ENCODE results near the gene BCAR3. TPM values are rescaled to one million over a fixed set of nuclear protein-coding genes. Genes with fewer than 3 reads are reported as not detected.

Gene BCAR3
- total and polyA plus RNA-seq, 4 donors, result 8.4 to 24.1 (median 16.0) TPM

GRCh38 chr1:93522721-93523120 is 158.9 kb downstream of the BCAR3 start:
- no peaks in the 10 kb centered on the region for H3K27me3 ChIP-seq (ENCODE audit: control insufficient read depth in 1 of 2, insufficient read depth in 2 of 2, low read length in 1 of 2)
- no peak overlapping the region for H3K4me3 ChIP-seq (ENCODE audit: low read length in 2 of 2)
- 81 to 82% methylated on average over 4 of the region's 4 CpGs for WGBS, 2 donors
- no peaks in the 10 kb centered on the region for H3K4me1 ChIP-seq (ENCODE audit: control insufficient read depth in 1 of 2, insufficient read depth in 2 of 2, low read length in 2 of 2)
- no peak overlapping the region for H3K27ac ChIP-seq (ENCODE audit: low read depth in 1 of 2, low read length in 2 of 2)
- no peaks in the 10 kb centered on the region for H3K36me3 ChIP-seq (ENCODE audit: control insufficient read depth in 1 of 2, insufficient read depth in 2 of 2, low read length in 1 of 2)
- intact Hi-C loops (cut with DNase I), result no loop called here
- H3K9me3 ChIP-seq (ENCODE audit: control insufficient read depth, low read length), result no peaks in the 10 kb centered on the region
- ATAC-seq (ENCODE audit: low FRiP score) (no peak), DNase-seq (no peak)

GRCh38 chr1:93521618-93522017 is 160.0 kb downstream of the BCAR3 start:
- DNase-seq, result no peak
- intact Hi-C loops (cut with DNase I), result no loop called here
- Histone ChIP-seq H3K36me3 (ENCODE audit: control insufficient read depth in 1 of 2, insufficient read depth in 2 of 2, low read length in 1 of 2) (no peaks in the 10 kb centered on the region), H3K9me3 (ENCODE audit: control insufficient read depth, low read length) (no peaks in the 10 kb centered on the region), H3K4me3 (ENCODE audit: low read length in 2 of 2) (no peak overlapping the region), H3K4me1 (ENCODE audit: control insufficient read depth in 1 of 2, insufficient read depth in 2 of 2, low read length in 2 of 2) (no peaks in the 10 kb centered on the region), H3K27ac (ENCODE audit: low read depth in 1 of 2, low read length in 2 of 2) (no peak overlapping the region), H3K27me3 (ENCODE audit: control insufficient read depth in 1 of 2, insufficient read depth in 2 of 2, low read length in 1 of 2) (no peaks in the 10 kb centered on the region)
- WGBS, 2 donors, result 97 to 100% methylated on average over 2 of the region's 2 CpGs
- ATAC-seq (ENCODE audit: low FRiP score), result no peak

- H3K27me3 ChIP-seq (ENCODE audit: control insufficient read depth in 1 of 2, insufficient read depth in 2 of 2, low read length in 1 of 2), result no peaks in the 10 kb centered on the region
- intact Hi-C loops (cut with DNase I), result no loop called here
- WGBS, 2 donors, result 64 to 96% methylated on average over 3 of the region's 3 CpGs
- no peak for ATAC-seq (ENCODE audit: low FRiP score)
- DNase-seq, result no peak
- no peaks in the 10 kb centered on the region for H3K4me1 ChIP-seq (ENCODE audit: control insufficient read depth in 1 of 2, insufficient read depth in 2 of 2, low read length in 2 of 2)
- H3K9me3 ChIP-seq (ENCODE audit: control insufficient read depth, low read length), result no peaks in the 10 kb centered on the region
- H3K36me3 ChIP-seq (ENCODE audit: control insufficient read depth in 1 of 2, insufficient read depth in 2 of 2, low read length in 1 of 2), result no peaks in the 10 kb centered on the region
- H3K4me3 ChIP-seq (ENCODE audit: low read length in 2 of 2), result no peak overlapping the region
- H3K27ac ChIP-seq (ENCODE audit: low read depth in 1 of 2, low read length in 2 of 2), result no peak overlapping the region
Observed at GRCh38 chr1:93519199-93519829, 162.3 kb downstream of the BCAR3 start.

- no peak overlapping the region for H3K4me3 ChIP-seq (ENCODE audit: low read length in 2 of 2)
- H3K27me3 ChIP-seq (ENCODE audit: control insufficient read depth in 1 of 2, insufficient read depth in 2 of 2, low read length in 1 of 2), result no peaks in the 10 kb centered on the region
- no peaks in the 10 kb centered on the region for H3K4me1 ChIP-seq (ENCODE audit: control insufficient read depth in 1 of 2, insufficient read depth in 2 of 2, low read length in 2 of 2)
- ATAC-seq (ENCODE audit: low FRiP score) (no peak), DNase-seq (no peak)
- no peaks in the 10 kb centered on the region for H3K36me3 ChIP-seq (ENCODE audit: control insufficient read depth in 1 of 2, insufficient read depth in 2 of 2, low read length in 1 of 2)
- H3K27ac ChIP-seq (ENCODE audit: low read depth in 1 of 2, low read length in 2 of 2), result no peak overlapping the region
- no peaks in the 10 kb centered on the region for H3K9me3 ChIP-seq (ENCODE audit: control insufficient read depth, low read length)
- intact Hi-C loops (cut with DNase I), result no loop called here
Observed at GRCh38 chr1:93518516-93518915, 163.1 kb downstream of the BCAR3 start.

- intact Hi-C loops (cut with DNase I), result no loop called here
- no peaks in the 10 kb centered on the region for H3K9me3 ChIP-seq (ENCODE audit: control insufficient read depth, low read length)
Observed at GRCh38 chr1:93516164-93516563, 165.5 kb downstream of the BCAR3 start.

More at GRCh38 chr1:93516164-93516563, 165.5 kb downstream of the BCAR3 start:
- H3K36me3 ChIP-seq (ENCODE audit: control insufficient read depth in 1 of 2, insufficient read depth in 2 of 2, low read length in 1 of 2), result no peaks in the 10 kb centered on the region
- DNase-seq (no peak), ATAC-seq (ENCODE audit: low FRiP score) (no peak)
- H3K4me1 ChIP-seq (ENCODE audit: control insufficient read depth in 1 of 2, insufficient read depth in 2 of 2, low read length in 2 of 2), result no peaks in the 10 kb centered on the region
- 93% methylated on average over 5 of the region's 5 CpGs for WGBS, 2 donors
- H3K27ac ChIP-seq (ENCODE audit: low read depth in 1 of 2, low read length in 2 of 2), result no peak overlapping the region
- no peaks in the 10 kb centered on the region for H3K27me3 ChIP-seq (ENCODE audit: control insufficient read depth in 1 of 2, insufficient read depth in 2 of 2, low read length in 1 of 2)
- H3K4me3 ChIP-seq (ENCODE audit: low read length in 2 of 2), result no peak overlapping the region

Other genes starting within 250 kb of the BCAR3 start
- gene FNBP1L, start 233.7 kb downstream of the BCAR3 start, total RNA-seq, result 10 to 100 TPM; 10.6 to 28.6 TPM
- gene FNBP1L, start 233.7 kb downstream of the BCAR3 start, polyA plus RNA-seq, result 10 to 100 TPM in 1 of 2 donors, 1 to 10 TPM in 1; 2.5 to 11.6 TPM
- 10 to 100 TPM; 36.6 to 55.6 TPM for gene DNTTIP2, start 197.4 kb upstream of the BCAR3 start, total RNA-seq
- gene DNTTIP2, start 197.4 kb upstream of the BCAR3 start, polyA plus RNA-seq, result 10 to 100 TPM; 30.8 to 46.3 TPM
- 10 to 100 TPM; 11.7 to 16.2 TPM for gene GCLM, start 227.6 kb upstream of the BCAR3 start, total RNA-seq
- gene GCLM, start 227.6 kb upstream of the BCAR3 start, polyA plus RNA-seq, result 1 to 10 TPM; 6.8 to 8.1 TPM